ENCODE results near the gene RSPH4A. TPM values are rescaled to one million over a fixed set of nuclear protein-coding genes. Genes with fewer than 3 reads are reported as not detected.

Gene RSPH4A
- total RNA-seq, 1 donor from 2014 or later: 6.3 TPM

GRCh38 chr6:116571683-116572000, 44.6 kb upstream of the RSPH4A start:
- TF ChIP-seq CTCF (IDR thresholded peaks at IDR 0.05; ENCODE audit: unreplicated experiment): no peak
- Mint-ChIP-seq H3K4me3 (ENCODE audit: low read depth) (peak overlapping the region; percentile 92), H3K27me3 (peaks cover 4% of the 10 kb centered on the region), H3K27ac (peak overlapping the region; percentile 99), H3K36me3 (ENCODE audit: insufficient read depth) (peaks cover 4% of the 10 kb centered on the region), H3K4me1 (ENCODE audit: low read depth) (peaks cover 17% of the 10 kb centered on the region), H3K9me3 (ENCODE audit: low read depth) (no peaks in the 10 kb centered on the region)
- no peak for DNase-seq (ENCODE audit: low spot score, unreplicated experiment)

DNA sequence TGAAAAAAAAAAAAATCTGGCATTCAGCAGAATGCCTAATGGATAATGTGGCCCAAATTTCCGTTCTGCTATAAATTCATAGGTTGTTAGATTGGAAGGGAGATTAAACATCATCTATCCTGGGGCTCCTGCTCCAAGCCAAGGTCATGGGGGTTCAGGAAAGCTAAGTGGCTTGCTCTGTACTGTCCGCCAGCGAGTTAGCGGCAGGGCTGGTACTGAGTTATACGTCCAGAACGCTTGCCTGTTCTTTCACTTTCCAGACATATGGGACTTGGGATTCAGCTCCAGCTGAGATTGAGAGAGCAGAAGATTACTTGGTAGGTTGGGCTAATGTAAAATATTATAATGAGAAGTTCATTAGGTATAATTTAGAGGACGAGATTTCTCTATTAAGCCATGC, 44.1 kb upstream of the RSPH4A start:
- Mint-ChIP-seq H3K4me3 (ENCODE audit: low read depth) (peak overlapping the region; percentile 92), H3K27ac (peak overlapping the region; percentile 99), H3K9me3 (ENCODE audit: low read depth) (no peaks in the 10 kb centered on the region), H3K4me1 (ENCODE audit: low read depth) (peaks cover 17% of the 10 kb centered on the region), H3K27me3 (no peaks in the 10 kb centered on the region), H3K36me3 (ENCODE audit: insufficient read depth) (peaks cover 4% of the 10 kb centered on the region)
- no peak for TF ChIP-seq CTCF (IDR thresholded peaks at IDR 0.05; ENCODE audit: unreplicated experiment)
- no peak for DNase-seq (ENCODE audit: low spot score, unreplicated experiment)

GRCh38 chr6:116575227-116575626, 41.1 kb upstream of the RSPH4A start:
- no peaks in the 10 kb centered on the region for H3K27me3 Mint-ChIP-seq
- no peak for DNase-seq (ENCODE audit: low spot score, unreplicated experiment)
- no peak overlapping the region for H3K4me3 Mint-ChIP-seq (ENCODE audit: low read depth)
- TF ChIP-seq CTCF (IDR thresholded peaks at IDR 0.05; ENCODE audit: unreplicated experiment): no peak
- peaks cover 4% of the 10 kb centered on the region for H3K36me3 Mint-ChIP-seq (ENCODE audit: insufficient read depth)
- peaks cover 13% of the 10 kb centered on the region for H3K4me1 Mint-ChIP-seq (ENCODE audit: low read depth)
- H3K9me3 Mint-ChIP-seq (ENCODE audit: low read depth): no peaks in the 10 kb centered on the region
- no peak overlapping the region for H3K27ac Mint-ChIP-seq

GRCh38 chr6:116577486-116577885, 38.8 kb upstream of the RSPH4A start:
- H3K36me3 Mint-ChIP-seq (ENCODE audit: insufficient read depth): peaks cover 6% of the 10 kb centered on the region
- no peak for DNase-seq (ENCODE audit: low spot score, unreplicated experiment)
- no peak overlapping the region for H3K4me3 Mint-ChIP-seq (ENCODE audit: low read depth)
- peaks cover 9% of the 10 kb centered on the region for H3K4me1 Mint-ChIP-seq (ENCODE audit: low read depth)
- H3K27ac Mint-ChIP-seq: no peak overlapping the region
- H3K9me3 Mint-ChIP-seq (ENCODE audit: low read depth): no peaks in the 10 kb centered on the region
- H3K27me3 Mint-ChIP-seq: no peaks in the 10 kb centered on the region
- TF ChIP-seq CTCF (IDR thresholded peaks at IDR 0.05; ENCODE audit: unreplicated experiment): no peak

GRCh38 chr6:116578335-116578734, 37.9 kb upstream of the RSPH4A start:
- Mint-ChIP-seq H3K27ac (no peak overlapping the region), H3K36me3 (ENCODE audit: insufficient read depth) (peaks cover 8% of the 10 kb centered on the region), H3K4me3 (ENCODE audit: low read depth) (no peak overlapping the region), H3K9me3 (ENCODE audit: low read depth) (no peaks in the 10 kb centered on the region), H3K4me1 (ENCODE audit: low read depth) (peaks cover 4% of the 10 kb centered on the region), H3K27me3 (no peaks in the 10 kb centered on the region)
- no peak for DNase-seq (ENCODE audit: low spot score, unreplicated experiment)
- no peak for TF ChIP-seq CTCF (IDR thresholded peaks at IDR 0.05; ENCODE audit: unreplicated experiment)
